Smooth muscle cell (in vitro differentiated cells): ENCODE measurements around the gene MXD3. TPM values are rescaled to one million over a fixed set of nuclear protein-coding genes. Genes with fewer than 3 reads are reported as not detected.

Experiments used
- DNase-seq: peaks from one replicate; lab custom pipeline; 2025; ENCODE audit not compliant: unreplicated experiment; lab: John Stamatoyannopoulos, UW
- H2AFZ ChIP-seq: fragments of 200-600 bp; sonication (generic); 2 replicates; pipeline ENCODE4 v1.6.0; 2016; ENCODE audit warnings: antibody characterized with exemption, low read depth, mild to moderate bottlenecking
- H3F3A ChIP-seq: fragments of 200-600 bp; sonication (generic); 2 replicates; pipeline ENCODE4 v1.6.0; 2017; ENCODE audit warnings: antibody characterized with exemption, low read depth
- H3K27ac ChIP-seq: fragments of 200-600 bp; sonication (generic); 2 replicates; pipeline ENCODE4 v1.5.1; 2016; ENCODE audit warnings: low read depth, mild to moderate bottlenecking
- H3K27me3 ChIP-seq: fragments of 200-600 bp; sonication (generic); 2 replicates; pipeline ENCODE4 v1.6.1; 2016; ENCODE audit warnings: low read depth, mild to moderate bottlenecking
- H3K36me3 ChIP-seq: fragments of 200-600 bp; sonication (generic); 2 replicates; pipeline ENCODE4 v1.5.1; 2016; ENCODE audit warnings: low read depth
- H3K4me1 ChIP-seq: fragments of 200-600 bp; sonication (generic); 2 replicates; pipeline ENCODE4 v1.5.1; 2016; ENCODE audit warnings: low read depth
- H3K4me2 ChIP-seq: fragments of 200-600 bp; sonication (generic); 2 replicates; pipeline ENCODE4 v1.6.0; 2016; ENCODE audit warnings: mild to moderate bottlenecking
- H3K4me3 ChIP-seq: fragments of 200-600 bp; sonication (generic); 2 replicates; pipeline ENCODE4 v1.5.1; 2016; ENCODE audit warnings: mild to moderate bottlenecking
- H3K79me2 ChIP-seq: fragments of 200-600 bp; sonication (generic); 2 replicates; pipeline ENCODE4 v1.6.0; 2016; ENCODE audit warnings: low read depth, mild to moderate bottlenecking
- H3K9ac ChIP-seq: fragments of 200-600 bp; sonication (generic); 2 replicates; pipeline ENCODE4 v1.6.0; 2016; ENCODE audit warnings: low read depth
- H3K9me3 ChIP-seq: fragments of 200-600 bp; sonication (generic); replicated peaks from 2 replicates; pipeline ENCODE4 v1.5.1; 2016; ENCODE audit warnings: low read depth
- H4K20me1 ChIP-seq: fragments of 200-600 bp; sonication (generic); 2 replicates; pipeline ENCODE4 v1.6.0; 2016; ENCODE audit warnings: low read depth
- CTCF ChIP-seq: fragments of 200-600 bp; sonication (generic); IDR thresholded peaks from 2 replicates; pipeline ENCODE4 v1.5.1; 2017; ENCODE audit warnings: borderline replicate concordance, mild to moderate bottlenecking, antibody characterized with exemption; ENCODE audit not compliant: insufficient read depth, poor library complexity, severe bottlenecking
- WGBS: methylation state at CpG from one replicate; pipeline ENCODE4 v1.1.7; 2016; ENCODE audit warnings: low lambda C conversion rate; 5-methylcytosine and 5-hydroxymethylcytosine counted together
- polyA plus RNA-seq: library from polyadenylated mRNA; unstranded; fragments of >200 nt; fragmentation: Nextera tagmentation; extraction: Ambion mirVana; gene quantifications from 2 replicates; pipeline ENCODE4 v1.2.1, GENCODE V29; 2016
- total RNA-seq: library from RNA; depleted of rRNA; stranded (reverse); fragments of >200 nt; gene quantifications from 2 replicates; pipeline ENCODE4 v1.2.3, GENCODE V29; 2014

MXD3 gene
- total and polyA plus RNA-seq, 2 experiments from 2014 or later = 8.6 to 15.6 TPM

- H3K27me3 ChIP-seq = no peaks in the 10 kb centered on the region
- H3K4me2 ChIP-seq = peak overlapping the region; percentile 100
- peak overlapping the region; percentile 96 for H3K27ac ChIP-seq
- no peaks in the 10 kb centered on the region for H3K9me3 ChIP-seq
- H3F3A ChIP-seq = peaks cover 36% of the 10 kb centered on the region
- H3K79me2 ChIP-seq = peaks cover 30% of the 10 kb centered on the region
- peak overlapping the region; percentile 97 for H3K9ac ChIP-seq
- peak overlapping the region; percentile 100 for H3K4me3 ChIP-seq
- no peak for TF ChIP-seq CTCF
- peaks cover 12% of the 10 kb centered on the region for H3K4me1 ChIP-seq
- peaks cover 29% of the 10 kb centered on the region for H4K20me1 ChIP-seq
- WGBS = 72% methylated on average over 7 of the region's 7 CpGs
- H3K36me3 ChIP-seq = no peaks in the 10 kb centered on the region
- no peak overlapping the region for H2AFZ ChIP-seq
- no peak for DNase-seq
Observed at GRCh38 chr5:177301503-177302165, 10.1 kb downstream of the MXD3 start.

- peaks cover 29% of the 10 kb centered on the region for H4K20me1 ChIP-seq
- peak overlapping the region; percentile 97 for H3K9ac ChIP-seq
- no peak for DNase-seq
- WGBS = 79% methylated on average over 2 of the region's 2 CpGs
- H3K4me2 ChIP-seq = peak overlapping the region; percentile 16
- H3K27ac ChIP-seq = peak overlapping the region; percentile 96
- no peaks in the 10 kb centered on the region for H3K9me3 ChIP-seq
- H3K36me3 ChIP-seq = no peaks in the 10 kb centered on the region
- H3K79me2 ChIP-seq = peaks cover 30% of the 10 kb centered on the region
- peaks cover 36% of the 10 kb centered on the region for H3F3A ChIP-seq
- no peak for TF ChIP-seq CTCF
- H3K27me3 ChIP-seq = no peaks in the 10 kb centered on the region
- H3K4me3 ChIP-seq = no peak overlapping the region
- H2AFZ ChIP-seq = no peak overlapping the region
- peaks cover 12% of the 10 kb centered on the region for H3K4me1 ChIP-seq
Observed at GRCh38 chr5:177300951-177301350, 10.7 kb downstream of the MXD3 start.

GRCh38 chr5:177300236-177300880, 11.3 kb downstream of the MXD3 start:
- WGBS = 55% methylated on average over 4 of the region's 4 CpGs
- DNase-seq = no peak

More at GRCh38 chr5:177300236-177300880, 11.3 kb downstream of the MXD3 start:
- peak overlapping the region; percentile 16 for H3K4me2 ChIP-seq
- no peaks in the 10 kb centered on the region for H3K36me3 ChIP-seq
- peak overlapping the region; percentile 97 for H3K9ac ChIP-seq
- peak overlapping the region; percentile 96 for H3K27ac ChIP-seq
- no peaks in the 10 kb centered on the region for H3K9me3 ChIP-seq
- no peaks in the 10 kb centered on the region for H3K27me3 ChIP-seq
- peaks cover 12% of the 10 kb centered on the region for H3K4me1 ChIP-seq
- peaks cover 24% of the 10 kb centered on the region for H4K20me1 ChIP-seq
- peaks cover 36% of the 10 kb centered on the region for H3F3A ChIP-seq
- no peak overlapping the region for H3K4me3 ChIP-seq
- peaks cover 25% of the 10 kb centered on the region for H3K79me2 ChIP-seq
- no peak overlapping the region for H2AFZ ChIP-seq
- no peak for TF ChIP-seq CTCF
